ENCODE results near the gene GRAMD1B. TPM values are rescaled to one million over a fixed set of nuclear protein-coding genes. Genes with fewer than 3 reads are reported as not detected.

Gene GRAMD1B
- 6.5 TPM for polyA plus RNA-seq (2012; ENCODE audit: insufficient read depth, insufficient read length)

- DNase-seq (ENCODE audit: low read depth, low spot score), result peak; percentile 65
- peak within 1 kb of the TSS; percentile 56 for H3K4me3 ChIP-seq (ENCODE audit: low read length)
Observed at GRCh38 chr11:123429913-123430720, at the start of gene GRAMD1B. Gene GRAMD1B (plus strand): TSS chr11:123430269. CDS start chr11:123430793, 524 bp downstream.

GRCh38 chr11:123381149-123381548, 48.9 kb upstream of the GRAMD1B start:
- DNase-seq (ENCODE audit: low read depth, low spot score), result no peak

GRCh38 chr11:123381817-123382554, 48.1 kb upstream of the GRAMD1B start:
- H3K4me3 ChIP-seq (ENCODE audit: low read length), result no peak overlapping the region
- DNase-seq (ENCODE audit: low read depth, low spot score), result no peak

More at GRCh38 chr11:123381149-123381548, 48.9 kb upstream of the GRAMD1B start:
- no peak overlapping the region for H3K4me3 ChIP-seq (ENCODE audit: low read length)

- DNase-seq (ENCODE audit: low read depth, low spot score), result no peak
- H3K4me3 ChIP-seq (ENCODE audit: low read length), result no peak overlapping the region
Observed at GRCh38 chr11:123382555-123383074, 47.5 kb upstream of the GRAMD1B start.

GRCh38 chr11:123384116-123384515, 46.0 kb upstream of the GRAMD1B start:
- H3K4me3 ChIP-seq (ENCODE audit: low read length), result no peak overlapping the region
- DNase-seq (ENCODE audit: low read depth, low spot score), result no peak

- H3K4me3 ChIP-seq (ENCODE audit: low read length), result no peak overlapping the region
- no peak for DNase-seq (ENCODE audit: low read depth, low spot score)
Observed at GRCh38 chr11:123386796-123387510, 43.1 kb upstream of the GRAMD1B start.

- no peak for DNase-seq (ENCODE audit: low read depth, low spot score)
- no peak overlapping the region for H3K4me3 ChIP-seq (ENCODE audit: low read length)
Observed at GRCh38 chr11:123388640-123389039, 41.4 kb upstream of the GRAMD1B start.

GRCh38 chr11:123390146-123390545, 39.9 kb upstream of the GRAMD1B start:
- no peak for DNase-seq (ENCODE audit: low read depth, low spot score)
- no peak overlapping the region for H3K4me3 ChIP-seq (ENCODE audit: low read length)

- H3K4me3 ChIP-seq (ENCODE audit: low read length), result no peak overlapping the region
- no peak for DNase-seq (ENCODE audit: low read depth, low spot score)
Observed at GRCh38 chr11:123391646-123392348, 38.3 kb upstream of the GRAMD1B start.

GRCh38 chr11:123392431-123392830, 37.6 kb upstream of the GRAMD1B start:
- DNase-seq (ENCODE audit: low read depth, low spot score), result no peak
- H3K4me3 ChIP-seq (ENCODE audit: low read length), result no peak overlapping the region

GRCh38 chr11:123392844-123393243, 37.2 kb upstream of the GRAMD1B start:
- H3K4me3 ChIP-seq (ENCODE audit: low read length), result no peak overlapping the region
- no peak for DNase-seq (ENCODE audit: low read depth, low spot score)

GRCh38 chr11:123393312-123393927, 36.6 kb upstream of the GRAMD1B start:
- no peak for DNase-seq (ENCODE audit: low read depth, low spot score)
- no peak overlapping the region for H3K4me3 ChIP-seq (ENCODE audit: low read length)

GRCh38 chr11:123404676-123405075, 25.4 kb upstream of the GRAMD1B start:
- no peak for DNase-seq (ENCODE audit: low read depth, low spot score)
- no peak overlapping the region for H3K4me3 ChIP-seq (ENCODE audit: low read length)

- no peak overlapping the region for H3K4me3 ChIP-seq (ENCODE audit: low read length)
- DNase-seq (ENCODE audit: low read depth, low spot score), result no peak
Observed at GRCh38 chr11:123405123-123405592, 24.9 kb upstream of the GRAMD1B start.

GRCh38 chr11:123406441-123407129, 23.5 kb upstream of the GRAMD1B start:
- no peak for DNase-seq (ENCODE audit: low read depth, low spot score)
- H3K4me3 ChIP-seq (ENCODE audit: low read length), result no peak overlapping the region

GRCh38 chr11:123407130-123407995, 22.7 kb upstream of the GRAMD1B start:
- DNase-seq (ENCODE audit: low read depth, low spot score), result peak; percentile 46
- no peak overlapping the region for H3K4me3 ChIP-seq (ENCODE audit: low read length)

Measured in Jurkat, Clone E6-1 (cell line).